ENCODE data around the gene ABHD15.
A peak's percentile ranks its signal among the peaks of the same experiment; 100 is the strongest.

The ABHD15 gene

DNA sequence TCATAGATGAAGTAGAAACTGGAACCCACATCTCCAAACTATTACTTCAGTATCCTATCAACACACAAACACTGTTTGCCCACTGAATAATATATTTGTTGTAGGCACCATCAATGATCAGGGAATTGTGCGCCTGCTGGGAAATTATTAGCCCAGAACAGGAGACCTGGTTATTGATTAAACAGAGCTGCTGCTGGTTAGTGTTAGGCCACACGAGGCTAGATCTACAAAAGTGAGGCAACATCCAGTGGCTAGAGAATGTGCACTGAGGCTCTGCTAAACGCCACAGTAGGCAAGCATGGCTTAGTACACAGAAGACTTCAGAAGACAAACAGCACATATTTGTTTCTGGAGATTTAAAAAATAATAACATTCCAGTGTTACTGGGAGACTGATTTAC is 11.0 kb downstream of the ABHD15 start:
- TF ChIP-seq, protein P1, sequence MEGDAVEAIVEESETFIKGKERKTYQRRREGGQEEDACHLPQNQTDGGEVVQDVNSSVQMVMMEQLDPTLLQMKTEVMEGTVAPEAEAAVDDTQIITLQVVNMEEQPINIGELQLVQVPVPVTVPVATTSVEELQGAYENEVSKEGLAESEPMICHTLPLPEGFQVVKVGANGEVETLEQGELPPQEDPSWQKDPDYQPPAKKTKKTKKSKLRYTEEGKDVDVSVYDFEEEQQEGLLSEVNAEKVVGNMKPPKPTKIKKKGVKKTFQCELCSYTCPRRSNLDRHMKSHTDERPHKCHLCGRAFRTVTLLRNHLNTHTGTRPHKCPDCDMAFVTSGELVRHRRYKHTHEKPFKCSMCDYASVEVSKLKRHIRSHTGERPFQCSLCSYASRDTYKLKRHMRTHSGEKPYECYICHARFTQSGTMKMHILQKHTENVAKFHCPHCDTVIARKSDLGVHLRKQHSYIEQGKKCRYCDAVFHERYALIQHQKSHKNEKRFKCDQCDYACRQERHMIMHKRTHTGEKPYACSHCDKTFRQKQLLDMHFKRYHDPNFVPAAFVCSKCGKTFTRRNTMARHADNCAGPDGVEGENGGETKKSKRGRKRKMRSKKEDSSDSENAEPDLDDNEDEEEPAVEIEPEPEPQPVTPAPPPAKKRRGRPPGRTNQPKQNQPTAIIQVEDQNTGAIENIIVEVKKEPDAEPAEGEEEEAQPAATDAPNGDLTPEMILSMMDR (IDR thresholded peaks at IDR 0.05; ENCODE audit: extremely low read depth, missing control alignments), result no peak
- no peak for DNase-seq (ENCODE audit: low spot score)

DNA sequence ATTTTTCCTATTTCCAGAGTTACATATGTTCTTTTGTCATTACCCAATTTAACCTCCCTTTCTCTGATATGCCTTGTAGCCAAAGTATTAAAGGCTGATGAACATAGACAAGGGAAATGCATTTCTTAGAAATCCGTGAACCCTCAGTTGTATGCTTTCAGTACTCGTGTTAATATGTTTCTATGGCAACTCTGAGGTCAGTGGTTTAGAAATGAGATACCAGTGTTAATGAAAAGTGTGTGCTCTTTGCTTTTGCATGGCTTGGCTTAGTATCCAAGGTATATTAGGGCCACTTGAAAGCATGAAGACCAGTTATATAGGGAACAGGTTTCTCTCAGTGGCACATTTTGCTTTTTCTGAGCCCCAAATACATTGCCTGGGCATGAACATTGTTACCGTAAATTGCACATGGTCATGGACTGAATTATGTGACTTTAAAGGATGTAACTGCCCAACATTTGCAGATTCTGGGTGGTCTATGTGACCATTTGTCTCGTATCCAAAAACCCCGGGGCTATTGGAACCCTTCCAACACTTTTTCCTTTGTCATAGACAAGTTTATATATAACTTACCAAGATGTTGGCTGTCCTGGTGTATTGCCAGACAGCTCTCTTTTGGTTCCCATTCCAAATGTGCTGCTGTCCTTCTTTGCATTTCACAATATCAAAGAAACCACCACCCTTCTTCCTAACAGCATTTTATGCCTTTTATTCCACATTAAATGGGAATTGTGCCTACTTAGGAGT is 17.5 kb downstream of the ABHD15 start:
- peak; percentile 58 for DNase-seq (ENCODE audit: low spot score)
- TF ChIP-seq, protein P1 (IDR thresholded peaks at IDR 0.05; ENCODE audit: extremely low read depth, missing control alignments), result no peak

DNA sequence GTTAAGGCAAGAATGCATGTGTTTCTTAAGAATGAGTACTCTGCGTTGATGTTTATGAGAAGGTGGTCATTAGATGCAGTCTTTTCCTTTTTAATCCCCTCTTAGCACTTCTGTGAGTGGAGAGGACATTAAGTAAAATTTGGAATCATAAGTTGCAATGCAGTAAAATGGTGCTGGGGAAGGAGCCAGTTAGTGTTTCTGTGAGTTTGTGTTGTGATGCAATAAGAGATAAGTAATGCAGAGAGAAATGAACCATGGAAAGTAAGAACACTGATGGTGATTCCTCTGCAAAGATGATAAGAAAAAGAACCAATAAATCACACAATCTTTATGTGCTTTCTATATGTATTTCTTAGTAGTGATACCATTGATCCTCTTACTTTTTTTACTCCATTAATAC is 20.0 kb downstream of the ABHD15 start:
- TF ChIP-seq, protein P1 (IDR thresholded peaks at IDR 0.05; ENCODE audit: extremely low read depth, missing control alignments), result no peak
- no peak for DNase-seq (ENCODE audit: low spot score)

DNA sequence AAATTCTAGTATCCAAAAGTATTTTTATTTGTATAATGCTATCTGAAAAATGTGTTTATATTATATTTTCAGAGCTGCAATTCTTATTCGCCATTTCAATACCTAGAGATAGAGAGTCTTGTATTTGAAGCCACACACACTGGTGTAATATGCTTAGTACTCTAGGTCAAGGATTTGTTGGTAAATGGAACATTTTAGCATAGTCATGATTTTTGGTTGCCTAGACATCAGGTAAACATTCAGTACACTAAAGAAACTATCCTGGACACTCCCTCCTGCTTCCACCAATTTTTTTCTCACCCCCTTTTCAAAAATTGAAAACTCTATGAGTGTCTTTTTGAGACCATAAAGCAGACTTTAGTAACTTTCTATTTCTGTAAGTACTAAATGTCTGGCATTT is 20.8 kb downstream of the ABHD15 start:
- TF ChIP-seq, protein P1 (IDR thresholded peaks at IDR 0.05; ENCODE audit: extremely low read depth, missing control alignments), result no peak
- DNase-seq (ENCODE audit: low spot score), result no peak

DNA sequence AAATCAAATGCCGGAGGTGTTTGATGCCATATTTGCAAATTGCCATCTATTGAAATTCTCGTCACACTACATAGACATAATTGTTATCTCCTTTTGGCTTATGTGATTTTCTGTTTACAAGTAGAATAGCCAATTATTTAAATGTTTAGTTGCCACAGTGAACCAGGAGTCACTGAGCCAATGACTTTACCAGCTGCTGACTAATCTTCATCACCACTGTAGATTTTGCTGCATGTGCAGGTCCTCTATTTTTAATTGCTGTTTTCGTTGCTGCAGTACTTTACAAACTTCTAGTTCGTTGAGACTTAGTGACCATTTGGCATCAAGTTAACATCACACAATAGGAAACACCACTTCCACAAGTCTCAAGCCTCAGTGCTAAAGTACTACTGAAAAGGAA is 22.8 kb downstream of the ABHD15 start:
- TF ChIP-seq, protein P1 (IDR thresholded peaks at IDR 0.05; ENCODE audit: extremely low read depth, missing control alignments), result no peak
- DNase-seq (ENCODE audit: low spot score), result no peak

DNA sequence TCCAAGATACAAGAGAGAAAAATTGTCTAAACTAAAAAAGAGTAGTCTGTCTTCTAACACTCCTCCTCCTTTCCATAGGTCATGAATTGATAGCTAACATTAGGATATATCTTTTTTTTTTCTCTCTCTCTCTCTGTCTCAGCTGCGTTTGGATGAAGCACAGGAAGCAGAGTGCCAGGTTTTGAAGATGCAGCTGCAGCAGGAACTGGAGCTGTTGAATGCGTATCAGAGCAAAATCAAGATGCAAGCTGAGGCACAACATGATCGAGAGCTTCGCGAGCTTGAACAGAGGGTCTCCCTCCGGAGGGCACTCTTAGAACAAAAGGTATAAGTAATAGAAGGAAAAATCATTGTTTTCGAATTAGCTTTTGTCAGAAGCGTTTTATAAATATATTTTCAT is 32.9 kb downstream of the ABHD15 start:
- TF ChIP-seq, protein P1 (IDR thresholded peaks at IDR 0.05; ENCODE audit: extremely low read depth, missing control alignments), result no peak
- DNase-seq (ENCODE audit: low spot score), result no peak

DNA sequence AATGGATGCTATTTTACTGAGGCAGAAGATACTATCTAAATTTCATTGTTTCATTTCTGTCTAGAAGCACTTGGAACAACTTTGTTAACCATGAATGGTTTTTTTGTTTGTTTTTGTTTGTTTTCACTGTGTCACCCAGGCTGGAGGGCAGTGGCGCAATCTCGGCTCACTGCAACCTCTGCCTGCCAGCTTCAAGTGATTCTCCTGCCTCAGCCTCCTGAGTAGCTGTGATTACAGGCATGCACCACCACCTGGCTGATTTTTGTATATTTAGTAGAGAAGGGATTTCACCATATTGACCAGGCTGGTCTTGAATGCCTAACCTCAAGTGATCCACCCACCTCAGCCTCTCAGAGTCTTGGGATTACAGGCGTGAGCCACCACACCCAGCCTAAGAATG is 40.5 kb downstream of the ABHD15 start:
- TF ChIP-seq, protein P1 (IDR thresholded peaks at IDR 0.05; ENCODE audit: extremely low read depth, missing control alignments), result no peak
- no peak for DNase-seq (ENCODE audit: low spot score)
